ENCODE data around the gene C6orf120.

GRCh38 chr6:169701954-169702839 lies at the start of gene C6orf120, which contains the start of gene WDR27:
- TF ChIP-seq POLR2AphosphoS5 (IDR thresholded peaks at IDR 0.05; ENCODE audit: low read depth, low read length) (peak; percentile 91), POLR2A (IDR thresholded peaks at IDR 0.05; ENCODE audit: low read depth, low read length) (peak; percentile 88), POU2F2 (IDR thresholded peaks at IDR 0.05; ENCODE audit: low read depth, low read length) (no peak), SPI1 (IDR thresholded peaks at IDR 0.05; ENCODE audit: low read depth, low read length) (0 out of 2 replicates have a peak, but pooled peaks have one; percentile 24), TAF1 (IDR thresholded peaks at IDR 0.05; ENCODE audit: low read depth, low read length) (peak; percentile 59)

Measured in GM12891 (cell line).